HFF-Myc (cell line): ENCODE results near the gene ADAMTS19.

ENCODE experiments used
- DNase-seq: peaks from one replicate; pipeline ENCODE4 v3.0.0-alpha.2; 2011; ENCODE audit warnings: low read depth; ENCODE audit errors: extremely low read depth
- H3K4me3 ChIP-seq: replicated peaks from 2 replicates; pipeline ENCODE4 v1.5.1; 2011; ENCODE audit warnings: low read depth, mild to moderate bottlenecking, control low read depth, low read length
- CTCF ChIP-seq: IDR thresholded peaks from 2 replicates; pipeline ENCODE4 v1.5.1; 2012; ENCODE audit warnings: mild to moderate bottlenecking, low read depth, low read length, control low read depth; ENCODE audit errors: missing control alignments

ADAMTS19 gene

DNA sequence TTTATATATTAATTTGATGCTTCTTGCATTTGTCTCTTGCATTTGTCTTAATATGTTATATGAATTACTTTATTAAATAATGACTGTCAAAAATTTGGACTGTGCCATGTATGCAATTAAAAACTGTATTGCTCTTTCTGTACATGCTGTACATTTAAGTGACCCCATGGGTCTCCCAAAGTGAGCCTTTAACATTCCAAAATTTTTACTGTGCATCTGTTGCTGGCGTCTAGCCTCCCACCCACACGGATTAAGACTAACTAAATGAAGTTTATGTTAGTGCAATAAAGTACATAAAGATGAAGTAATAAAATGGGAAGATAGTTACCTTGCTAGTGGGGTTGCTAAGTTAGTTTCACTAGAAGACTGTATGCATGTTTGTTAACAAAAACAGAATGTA is 48.5 kb downstream of the ADAMTS19 start:
- TF ChIP-seq CTCF: no peak
- no peak for DNase-seq

DNA sequence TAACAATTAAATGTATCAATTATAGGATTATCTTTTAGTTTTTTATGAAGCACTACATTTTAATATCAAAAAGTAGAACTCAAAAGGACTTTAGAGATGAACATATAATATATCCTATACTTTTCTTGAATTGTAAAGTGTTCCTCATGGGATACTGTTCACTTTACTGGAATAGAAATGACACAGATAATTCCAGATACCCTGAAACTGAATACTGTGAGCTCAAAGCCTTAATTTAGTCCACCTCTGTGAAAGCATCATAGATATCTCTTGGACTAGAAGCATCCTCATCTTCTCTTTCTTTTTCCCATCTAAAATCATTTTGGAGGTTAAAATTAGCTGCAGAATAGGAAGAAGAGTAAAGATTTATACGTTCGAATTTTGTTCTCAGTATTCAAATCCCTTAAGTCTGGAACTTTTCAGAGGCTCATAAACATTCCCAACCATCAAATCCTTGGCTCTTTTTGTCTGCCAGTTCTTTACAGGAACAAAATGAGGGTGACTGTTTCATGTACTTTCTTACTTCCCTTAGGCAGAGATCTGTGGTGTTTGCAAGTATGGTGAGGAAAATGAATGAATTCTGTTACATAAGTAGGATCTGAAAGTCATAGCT is 49.4 kb downstream of the ADAMTS19 start:
- TF ChIP-seq CTCF: no peak
- DNase-seq: no peak
- no peak overlapping the region for H3K4me3 ChIP-seq

More for the DNA sequence above, 48.5 kb downstream of the ADAMTS19 start:
- H3K4me3 ChIP-seq: no peak overlapping the region

DNA sequence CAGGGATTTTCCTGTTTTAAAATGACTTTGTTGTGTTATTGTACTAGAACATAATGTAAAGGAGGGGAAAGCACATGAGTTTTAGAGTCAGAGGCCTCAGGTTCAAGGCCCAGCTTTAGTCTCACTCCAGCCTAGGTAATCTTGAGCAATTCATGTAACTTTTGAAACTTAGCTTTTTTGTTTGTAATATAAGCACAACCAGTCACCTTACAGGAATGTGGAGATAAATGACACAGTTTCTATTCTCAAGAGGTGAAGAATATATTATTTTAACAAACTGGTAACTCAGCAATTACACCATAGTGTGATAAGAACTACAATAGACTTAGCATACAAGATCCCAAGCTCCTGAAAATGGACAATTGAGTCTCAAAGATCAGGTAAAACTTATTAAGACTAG is 51.2 kb downstream of the ADAMTS19 start:
- no peak for DNase-seq
- TF ChIP-seq CTCF: no peak
- H3K4me3 ChIP-seq: no peak overlapping the region

- no peak for DNase-seq
- no peak for TF ChIP-seq CTCF
- no peak overlapping the region for H3K4me3 ChIP-seq
These were observed 81.0 kb downstream of the ADAMTS19 start for GRCh38 chr5:129541051-129541450.

DNA sequence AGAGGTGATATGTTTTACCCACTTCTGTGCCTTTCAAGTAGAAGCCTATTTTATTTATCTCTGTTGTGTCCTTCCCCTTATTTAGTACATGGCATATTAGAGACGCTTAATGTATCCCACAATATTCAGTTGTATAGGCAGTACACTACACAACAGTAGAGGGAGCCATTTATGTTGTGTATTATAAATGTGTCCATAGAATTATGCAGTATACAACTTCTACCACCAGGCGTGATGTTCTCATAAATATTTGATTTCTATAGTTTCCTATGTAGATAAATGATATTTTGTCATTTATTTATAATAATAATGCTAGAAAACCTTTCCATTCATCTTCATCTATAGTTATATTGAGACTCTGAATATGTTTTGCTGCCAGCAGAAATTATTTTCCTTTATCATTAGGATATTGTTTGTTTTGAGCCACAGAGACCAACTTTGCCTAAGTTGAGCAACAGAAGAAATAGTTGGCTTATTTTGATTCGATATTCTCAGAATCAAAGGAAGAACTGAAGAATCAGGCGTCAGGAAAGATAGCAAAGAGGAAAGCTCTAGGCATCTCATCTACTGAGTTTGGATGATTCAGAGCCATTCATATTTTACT is 81.7 kb downstream of the ADAMTS19 start:
- TF ChIP-seq CTCF: no peak
- H3K4me3 ChIP-seq: no peak overlapping the region
- peak; percentile 12 for DNase-seq

DNA sequence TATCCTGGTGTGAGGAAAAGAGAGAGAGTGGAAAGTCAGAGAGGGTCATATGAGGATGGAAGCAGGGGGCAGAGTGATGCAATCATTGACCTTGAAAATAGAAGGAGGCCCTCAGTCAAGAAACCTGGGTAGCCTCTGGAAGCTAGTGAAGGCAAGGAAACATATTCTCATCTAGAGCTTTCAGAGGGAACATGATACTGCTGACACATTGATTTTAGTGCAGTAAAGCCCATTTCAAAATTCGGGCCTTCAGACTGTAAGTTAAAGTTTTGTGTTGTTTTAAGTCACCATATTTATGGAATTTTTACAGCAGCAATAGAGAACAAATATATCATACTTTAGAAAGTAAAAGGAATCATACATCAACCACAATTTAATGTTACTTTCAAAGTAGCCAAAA is 87.0 kb downstream of the ADAMTS19 start:
- no peak overlapping the region for H3K4me3 ChIP-seq
- no peak for TF ChIP-seq CTCF
- no peak for DNase-seq
